WERI-Rb-1 (cell line): ENCODE measurements around the gene ZNF618.

Source experiments
- DNase-seq: peaks from one replicate; pipeline ENCODE4 v3.0.0-alpha.2; 2020
- H3K27ac ChIP-seq: fragments of 250-450 bp; sonication (Bioruptor Pico); 2 replicates; pipeline ENCODE4 v1.5.1; 2020; ENCODE audit warnings: mild to moderate bottlenecking, moderate library complexity
- H3K27me3 ChIP-seq: fragments of 250-450 bp; sonication (Bioruptor Pico); 2 replicates; pipeline ENCODE4 v1.5.1; 2021; ENCODE audit warnings: mild to moderate bottlenecking, low read depth, moderate library complexity; ENCODE audit not compliant: insufficient read depth, severe bottlenecking
- H3K36me3 ChIP-seq: fragments of 250-450 bp; sonication (Bioruptor Pico); 2 replicates; pipeline ENCODE4 v1.5.1; 2020; ENCODE audit warnings: mild to moderate bottlenecking, moderate library complexity
- H3K4me3 ChIP-seq: 2 replicates; pipeline ENCODE4 v1.5.1; 2011; ENCODE audit warnings: low read depth, mild to moderate bottlenecking, control low read depth, low read length
- H3K9me3 ChIP-seq: fragments of 250-450 bp; sonication (Bioruptor Pico); 2 replicates; pipeline ENCODE4 v1.5.1; 2021; ENCODE audit warnings: mild to moderate bottlenecking, moderate library complexity; ENCODE audit not compliant: severe bottlenecking
- TF ChIP-seq, protein P1 (sequence below): IDR thresholded peaks from 2 replicates; pipeline ENCODE4 v1.5.1; 2011; ENCODE audit warnings: low read depth, mild to moderate bottlenecking, control low read depth, inconsistent platforms, low read length

Gene ZNF618

DNA sequence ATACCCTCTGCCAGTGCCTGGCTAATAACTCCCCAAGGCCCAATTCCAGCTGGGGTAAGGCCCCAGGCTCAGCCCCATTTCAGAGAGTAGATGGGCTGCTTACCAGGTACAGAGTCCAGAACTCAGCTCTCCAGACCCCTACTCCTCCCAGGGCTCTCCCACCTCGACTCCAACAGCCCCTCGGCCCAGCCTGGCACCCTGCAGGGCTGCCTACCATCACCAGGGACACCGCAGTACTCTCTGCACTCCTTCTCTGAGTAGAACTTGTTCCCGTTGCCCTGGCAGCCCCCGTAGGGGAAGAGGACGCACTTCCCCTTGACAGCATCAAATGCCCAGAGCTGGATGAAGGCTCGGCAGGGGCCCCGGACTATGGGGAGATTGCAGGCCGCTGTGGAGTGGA, 184.6 kb downstream of the ZNF618 start:
- Histone ChIP-seq H3K27me3 (no peaks in the 10 kb centered on the region), H3K27ac (no peak overlapping the region)
- TF ChIP-seq, protein P1, sequence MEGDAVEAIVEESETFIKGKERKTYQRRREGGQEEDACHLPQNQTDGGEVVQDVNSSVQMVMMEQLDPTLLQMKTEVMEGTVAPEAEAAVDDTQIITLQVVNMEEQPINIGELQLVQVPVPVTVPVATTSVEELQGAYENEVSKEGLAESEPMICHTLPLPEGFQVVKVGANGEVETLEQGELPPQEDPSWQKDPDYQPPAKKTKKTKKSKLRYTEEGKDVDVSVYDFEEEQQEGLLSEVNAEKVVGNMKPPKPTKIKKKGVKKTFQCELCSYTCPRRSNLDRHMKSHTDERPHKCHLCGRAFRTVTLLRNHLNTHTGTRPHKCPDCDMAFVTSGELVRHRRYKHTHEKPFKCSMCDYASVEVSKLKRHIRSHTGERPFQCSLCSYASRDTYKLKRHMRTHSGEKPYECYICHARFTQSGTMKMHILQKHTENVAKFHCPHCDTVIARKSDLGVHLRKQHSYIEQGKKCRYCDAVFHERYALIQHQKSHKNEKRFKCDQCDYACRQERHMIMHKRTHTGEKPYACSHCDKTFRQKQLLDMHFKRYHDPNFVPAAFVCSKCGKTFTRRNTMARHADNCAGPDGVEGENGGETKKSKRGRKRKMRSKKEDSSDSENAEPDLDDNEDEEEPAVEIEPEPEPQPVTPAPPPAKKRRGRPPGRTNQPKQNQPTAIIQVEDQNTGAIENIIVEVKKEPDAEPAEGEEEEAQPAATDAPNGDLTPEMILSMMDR, result no peak

DNA sequence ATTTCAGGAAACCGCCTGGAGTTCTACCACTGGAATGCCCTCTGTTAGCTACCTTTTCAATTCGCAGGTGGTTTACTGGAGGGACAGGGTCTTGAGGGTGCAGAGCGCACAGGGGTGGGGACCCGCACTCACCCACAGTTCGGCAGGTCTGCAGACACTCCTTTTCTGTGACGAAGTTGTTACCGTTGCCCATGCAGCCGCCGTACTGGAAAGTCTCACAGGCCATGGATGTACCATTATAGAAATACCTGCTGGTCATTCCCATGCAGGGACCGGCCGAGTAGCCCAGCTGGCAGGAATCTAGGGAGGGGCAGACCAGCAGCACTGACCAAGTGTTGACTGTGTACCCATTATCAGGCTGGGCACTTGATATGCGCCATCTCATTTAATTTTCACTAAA, 185.2 kb downstream of the ZNF618 start:
- H3K4me3 ChIP-seq, result no peak overlapping the region
- no peaks in the 10 kb centered on the region for H3K36me3 ChIP-seq
- H3K9me3 ChIP-seq, result peaks cover 6% of the 10 kb centered on the region
- no peak for DNase-seq
- TF ChIP-seq, protein P1, result no peak
- H3K27ac ChIP-seq, result no peak overlapping the region
- no peaks in the 10 kb centered on the region for H3K27me3 ChIP-seq

More for the DNA sequence above, 184.6 kb downstream of the ZNF618 start:
- Histone ChIP-seq H3K36me3 (no peaks in the 10 kb centered on the region), H3K9me3 (peaks cover 6% of the 10 kb centered on the region), H3K4me3 (no peak overlapping the region)
- no peak for DNase-seq

DNA sequence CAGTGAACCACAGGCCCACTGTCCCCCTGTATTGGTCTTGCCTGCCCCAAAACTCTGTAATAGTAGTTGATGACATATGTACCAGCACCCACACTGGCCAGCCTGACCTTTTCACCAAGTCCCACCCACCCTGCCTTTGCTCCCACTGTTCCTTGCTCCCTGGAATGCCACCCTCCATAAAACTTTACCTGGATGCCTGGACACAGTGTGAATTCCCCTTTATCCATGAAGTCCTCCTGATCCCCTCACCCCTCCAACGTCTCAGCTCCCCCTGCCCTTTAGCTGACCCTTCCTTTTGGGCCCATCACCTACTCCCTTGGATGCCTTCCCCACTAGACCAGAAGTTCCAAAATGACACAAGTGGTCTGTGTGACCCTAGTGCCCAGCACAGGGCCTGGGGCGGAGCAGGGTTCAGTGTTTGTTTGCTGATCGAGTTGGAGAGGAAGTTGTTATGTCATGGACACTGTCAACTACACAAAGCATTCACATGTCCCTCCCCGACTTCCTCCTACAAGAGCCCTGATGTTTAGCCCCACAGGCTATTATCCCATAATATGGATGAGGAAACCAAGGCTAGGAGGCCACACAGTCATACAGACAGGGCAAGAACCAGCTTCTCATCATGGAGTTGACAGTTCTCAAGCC, 185.8 kb downstream of the ZNF618 start:
- H3K27ac ChIP-seq, result no peak overlapping the region
- no peak overlapping the region for H3K4me3 ChIP-seq
- no peaks in the 10 kb centered on the region for H3K36me3 ChIP-seq
- TF ChIP-seq, protein P1, result no peak
- peaks cover 6% of the 10 kb centered on the region for H3K9me3 ChIP-seq
- H3K27me3 ChIP-seq, result no peaks in the 10 kb centered on the region
- no peak for DNase-seq

GRCh38 chr9:114065304-114065703, 189.2 kb downstream of the ZNF618 start:
- Histone ChIP-seq H3K36me3 (no peaks in the 10 kb centered on the region), H3K27ac (no peak overlapping the region), H3K4me3 (no peak overlapping the region), H3K27me3 (no peaks in the 10 kb centered on the region), H3K9me3 (peaks cover 6% of the 10 kb centered on the region)
- no peak for DNase-seq
- TF ChIP-seq, protein P1, result no peak

GRCh38 chr9:114069476-114070187, 193.5 kb downstream of the ZNF618 start:
- Histone ChIP-seq H3K36me3 (no peaks in the 10 kb centered on the region), H3K27ac (no peak overlapping the region), H3K27me3 (no peaks in the 10 kb centered on the region), H3K9me3 (no peaks in the 10 kb centered on the region), H3K4me3 (no peak overlapping the region)
- TF ChIP-seq, protein P1, result no peak
- no peak for DNase-seq
